HL-60 (cell line): ENCODE results near the gene SEMA3D.

ENCODE experiments used
- DNase-seq, 2 experiments: peaks; one replicate each; pipeline ENCODE4 v3.0.0-alpha.2; 2010 to 2020; ENCODE audit warnings: low read depth in 1 of 2, low spot score in 1 of 2
- H3K27ac ChIP-seq: fragments of 250-450 bp; sonication (Bioruptor Pico); replicated peaks from 2 replicates; pipeline ENCODE4 v1.5.1; 2020; ENCODE audit warnings: mild to moderate bottlenecking, moderate library complexity
- H3K27me3 ChIP-seq: fragments of 250-450 bp; sonication (Bioruptor Pico); 2 replicates; pipeline ENCODE4 v1.5.1; 2021; ENCODE audit warnings: mild to moderate bottlenecking, moderate library complexity; ENCODE audit not compliant: insufficient read depth, poor library complexity, severe bottlenecking
- H3K4me3 ChIP-seq: replicated peaks from 2 replicates; pipeline ENCODE4 v1.5.1; 2011; ENCODE audit warnings: mild to moderate bottlenecking, control low read depth, low read length; ENCODE audit not compliant: insufficient read depth
- GABPA ChIP-seq: IDR thresholded peaks from 2 replicates; pipeline ENCODE4 v1.6.1; 2012; ENCODE audit warnings: low read depth
- POLR2AphosphoS5 ChIP-seq: IDR thresholded peaks from 2 replicates; pipeline ENCODE4 v1.6.1; 2012; ENCODE audit warnings: low read depth
- REST ChIP-seq: IDR thresholded peaks from 2 replicates; pipeline ENCODE4 v1.6.1; 2012; ENCODE audit warnings: low read depth; ENCODE audit not compliant: insufficient replicate concordance
- SPI1 ChIP-seq: IDR thresholded peaks from 2 replicates; pipeline ENCODE4 v1.6.1; 2012; ENCODE audit warnings: low read depth, mild to moderate bottlenecking, borderline replicate concordance
- TF ChIP-seq, protein P1 (sequence below): IDR thresholded peaks from one replicate; pipeline ENCODE4 v1.5.1; 2011; ENCODE audit warnings: low read length, control low read depth, inconsistent platforms; ENCODE audit not compliant: insufficient read depth

Gene SEMA3D

DNA sequence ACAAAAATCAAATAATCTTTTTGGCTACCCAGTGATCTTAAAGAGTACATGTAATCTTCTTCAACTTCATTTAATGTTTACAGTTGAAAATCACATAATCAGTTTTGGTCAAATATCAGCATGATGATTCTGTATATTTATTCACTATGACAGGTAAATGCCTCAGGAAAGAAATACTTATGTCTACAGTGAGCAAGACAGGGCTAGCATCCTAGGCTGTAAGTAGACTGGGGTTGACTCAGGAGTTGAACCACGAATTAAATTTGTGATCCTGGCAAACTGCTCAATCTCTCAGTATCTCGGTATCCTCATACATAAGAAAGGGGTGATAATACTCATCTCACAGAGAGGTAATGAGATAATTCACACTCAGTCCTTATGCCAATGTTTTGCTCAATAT, 71.8 kb downstream of the SEMA3D start:
- Histone ChIP-seq H3K27ac (no peak overlapping the region), H3K27me3 (no peaks in the 10 kb centered on the region), H3K4me3 (no peak overlapping the region)
- TF ChIP-seq SPI1 (no peak), POLR2AphosphoS5 (no peak), REST (no peak), GABPA (no peak)
- TF ChIP-seq, protein P1, sequence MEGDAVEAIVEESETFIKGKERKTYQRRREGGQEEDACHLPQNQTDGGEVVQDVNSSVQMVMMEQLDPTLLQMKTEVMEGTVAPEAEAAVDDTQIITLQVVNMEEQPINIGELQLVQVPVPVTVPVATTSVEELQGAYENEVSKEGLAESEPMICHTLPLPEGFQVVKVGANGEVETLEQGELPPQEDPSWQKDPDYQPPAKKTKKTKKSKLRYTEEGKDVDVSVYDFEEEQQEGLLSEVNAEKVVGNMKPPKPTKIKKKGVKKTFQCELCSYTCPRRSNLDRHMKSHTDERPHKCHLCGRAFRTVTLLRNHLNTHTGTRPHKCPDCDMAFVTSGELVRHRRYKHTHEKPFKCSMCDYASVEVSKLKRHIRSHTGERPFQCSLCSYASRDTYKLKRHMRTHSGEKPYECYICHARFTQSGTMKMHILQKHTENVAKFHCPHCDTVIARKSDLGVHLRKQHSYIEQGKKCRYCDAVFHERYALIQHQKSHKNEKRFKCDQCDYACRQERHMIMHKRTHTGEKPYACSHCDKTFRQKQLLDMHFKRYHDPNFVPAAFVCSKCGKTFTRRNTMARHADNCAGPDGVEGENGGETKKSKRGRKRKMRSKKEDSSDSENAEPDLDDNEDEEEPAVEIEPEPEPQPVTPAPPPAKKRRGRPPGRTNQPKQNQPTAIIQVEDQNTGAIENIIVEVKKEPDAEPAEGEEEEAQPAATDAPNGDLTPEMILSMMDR, result no peak
- no peak for DNase-seq

DNA sequence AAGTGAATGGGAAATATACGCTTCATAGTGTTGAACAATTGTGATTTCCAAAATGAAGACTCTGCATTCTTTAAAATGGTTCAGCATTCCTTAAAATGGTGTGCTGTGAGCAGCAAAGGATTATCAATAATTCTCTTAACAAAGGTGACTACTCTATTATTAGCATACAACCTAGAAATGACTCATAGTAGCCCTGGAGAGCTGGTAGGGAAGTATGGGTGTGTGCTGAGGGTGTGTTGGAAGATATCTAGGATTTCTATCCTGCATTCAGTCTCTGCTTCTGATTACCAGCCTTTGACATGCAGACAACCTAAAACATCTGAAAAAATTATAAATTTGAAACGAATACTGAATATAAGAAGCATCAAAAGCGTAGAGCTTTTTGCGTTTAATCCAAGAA, 72.5 kb downstream of the SEMA3D start:
- TF ChIP-seq SPI1, result no peak
- TF ChIP-seq, protein P1, result no peak
- TF ChIP-seq POLR2AphosphoS5, result no peak
- no peak for TF ChIP-seq GABPA
- no peak for TF ChIP-seq REST
- no peak overlapping the region for H3K27ac ChIP-seq
- no peak for DNase-seq
- H3K4me3 ChIP-seq, result no peak overlapping the region
- no peaks in the 10 kb centered on the region for H3K27me3 ChIP-seq

GRCh38 chr7:85111761-85112160, 75.1 kb downstream of the SEMA3D start:
- TF ChIP-seq, protein P1, result no peak
- no peak for TF ChIP-seq REST
- Histone ChIP-seq H3K27ac (no peak overlapping the region), H3K27me3 (no peaks in the 10 kb centered on the region), H3K4me3 (no peak overlapping the region)
- DNase-seq, result no peak
